ENCODE results near the gene THAP5.

DNA sequence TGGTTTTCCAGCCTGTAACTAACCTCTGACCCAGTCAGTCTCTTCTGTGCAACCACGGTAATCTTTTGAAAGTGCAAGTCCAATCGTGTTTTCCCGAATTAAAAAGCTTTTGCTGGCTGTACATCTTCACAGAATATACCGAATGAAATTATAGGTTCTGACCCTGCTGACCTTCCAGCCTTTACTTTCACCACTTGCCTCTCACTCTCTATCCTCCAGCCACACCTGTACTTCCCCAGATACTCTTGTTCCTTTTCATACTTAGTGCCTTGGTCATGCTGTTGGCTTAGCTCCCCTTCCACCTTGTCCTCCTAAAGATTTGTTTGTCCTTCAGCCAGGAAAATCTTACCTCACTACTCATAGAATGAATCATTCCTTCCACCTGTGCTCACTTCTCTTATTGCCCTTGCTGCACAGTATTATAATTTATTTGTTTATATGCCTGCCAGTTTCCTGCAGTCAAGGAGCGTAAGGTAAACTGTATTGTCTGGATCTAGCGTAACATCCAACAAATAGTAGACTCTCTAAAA lies 41.3 kb downstream of the THAP5 start:
- no peak for TF ChIP-seq TCF7L2 (IDR thresholded peaks at IDR 0.05; ENCODE audit: low read depth, low read length)
- TF ChIP-seq POLR2AphosphoS5 (IDR thresholded peaks at IDR 0.05; ENCODE audit: low read depth, low read length), result no peak
- TF ChIP-seq, protein P1, sequence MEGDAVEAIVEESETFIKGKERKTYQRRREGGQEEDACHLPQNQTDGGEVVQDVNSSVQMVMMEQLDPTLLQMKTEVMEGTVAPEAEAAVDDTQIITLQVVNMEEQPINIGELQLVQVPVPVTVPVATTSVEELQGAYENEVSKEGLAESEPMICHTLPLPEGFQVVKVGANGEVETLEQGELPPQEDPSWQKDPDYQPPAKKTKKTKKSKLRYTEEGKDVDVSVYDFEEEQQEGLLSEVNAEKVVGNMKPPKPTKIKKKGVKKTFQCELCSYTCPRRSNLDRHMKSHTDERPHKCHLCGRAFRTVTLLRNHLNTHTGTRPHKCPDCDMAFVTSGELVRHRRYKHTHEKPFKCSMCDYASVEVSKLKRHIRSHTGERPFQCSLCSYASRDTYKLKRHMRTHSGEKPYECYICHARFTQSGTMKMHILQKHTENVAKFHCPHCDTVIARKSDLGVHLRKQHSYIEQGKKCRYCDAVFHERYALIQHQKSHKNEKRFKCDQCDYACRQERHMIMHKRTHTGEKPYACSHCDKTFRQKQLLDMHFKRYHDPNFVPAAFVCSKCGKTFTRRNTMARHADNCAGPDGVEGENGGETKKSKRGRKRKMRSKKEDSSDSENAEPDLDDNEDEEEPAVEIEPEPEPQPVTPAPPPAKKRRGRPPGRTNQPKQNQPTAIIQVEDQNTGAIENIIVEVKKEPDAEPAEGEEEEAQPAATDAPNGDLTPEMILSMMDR (IDR thresholded peaks at IDR 0.05), result no peak
- TF ChIP-seq REST (IDR thresholded peaks at IDR 0.05; ENCODE audit: insufficient read depth in 1 of 2, low read depth in 2 of 2, low read length in 1 of 2), result no peak
- no peak for TF ChIP-seq SIN3A (IDR thresholded peaks at IDR 0.05; ENCODE audit: borderline replicate concordance, insufficient read depth, low read depth, low read length)

Data from Panc1 (cell line).